RPMI8226 (cell line): Measurements from ENCODE around the gene FBXW11.
"Not testable (repeated sequence)": the region's sequence is repeated elsewhere in the genome, so short reads cannot be mapped to it uniquely, and the experiment has no call there.

Experiments used
- DNase-seq: peaks from one replicate; pipeline ENCODE4 v3.0.0-alpha.2; 2015

The FBXW11 gene

GRCh38 chr5:171951218-171951617, 55.2 kb downstream of the FBXW11 start:
- no peak for DNase-seq

- no peak for DNase-seq
Measured at GRCh38 chr5:171946000-171946781, 60.2 kb downstream of the FBXW11 start.

- DNase-seq: no peak
Measured at GRCh38 chr5:171945476-171945875, 61.0 kb downstream of the FBXW11 start.

GRCh38 chr5:171945066-171945465, 61.4 kb downstream of the FBXW11 start:
- no peak for DNase-seq

GRCh38 chr5:171942112-171942516, 64.3 kb downstream of the FBXW11 start:
- not testable (repeated sequence) for DNase-seq

- not testable (repeated sequence) for DNase-seq
Measured at GRCh38 chr5:171941675-171942074, 64.8 kb downstream of the FBXW11 start.

- DNase-seq: not testable (repeated sequence)
Measured at GRCh38 chr5:171941275-171941674, 65.2 kb downstream of the FBXW11 start.

- DNase-seq: no peak
Measured at GRCh38 chr5:171939951-171940350, 66.5 kb downstream of the FBXW11 start.

- DNase-seq: no peak
Measured at GRCh38 chr5:171938358-171938757, 68.1 kb downstream of the FBXW11 start.

- DNase-seq: no peak
Measured at GRCh38 chr5:171937351-171937750, 69.1 kb downstream of the FBXW11 start.

- no peak for DNase-seq
Measured at GRCh38 chr5:171934586-171934985, 71.9 kb downstream of the FBXW11 start.

GRCh38 chr5:171931163-171931562, 75.3 kb downstream of the FBXW11 start:
- DNase-seq: no peak

- no peak for DNase-seq
Measured at GRCh38 chr5:171927345-171927941, 79.0 kb downstream of the FBXW11 start.

- no peak for DNase-seq
Measured at GRCh38 chr5:171926311-171926710, 80.1 kb downstream of the FBXW11 start.

- DNase-seq: no peak
Measured at GRCh38 chr5:171924493-171925122, 81.8 kb downstream of the FBXW11 start.

- no peak for DNase-seq
Measured at GRCh38 chr5:171920765-171921391, 85.6 kb downstream of the FBXW11 start.

GRCh38 chr5:171915700-171916099, 90.7 kb downstream of the FBXW11 start:
- not testable (repeated sequence) for DNase-seq

- DNase-seq: no peak
Measured at GRCh38 chr5:171914726-171915338, 91.6 kb downstream of the FBXW11 start.

GRCh38 chr5:171913987-171914273, 92.5 kb downstream of the FBXW11 start:
- DNase-seq: no peak

- DNase-seq: no peak
Measured at GRCh38 chr5:171911152-171911551, 95.3 kb downstream of the FBXW11 start.

GRCh38 chr5:171908638-171909037, 97.8 kb downstream of the FBXW11 start:
- DNase-seq: no peak

- peak; percentile 66 for DNase-seq
Measured at GRCh38 chr5:171907725-171908343, 98.6 kb downstream of the FBXW11 start.
